Stomach (tissue), 9 donors: ENCODE results near the gene ZNF644. TPM values are rescaled to one million over a fixed set of nuclear protein-coding genes. Genes with fewer than 3 reads are reported as not detected.

ENCODE experiments used
- DNase-seq, 2 donors: peaks; one replicate each; pipeline versions ENCODE4 v3.0.0 to v3.0.0-alpha.2; 2013 to 2019
- H3K27ac ChIP-seq, 5 donors: fragments of 200-600 bp in 4 of 5; sonication (generic) in 4 of 5; one replicate each; pipeline ENCODE4 v1.5.1; 2013 to 2019; ENCODE audit warnings: mild to moderate bottlenecking in 1 of 5, moderate library complexity in 1 of 5
- H3K27me3 ChIP-seq, 3 donors: fragments of 200-600 bp; sonication (generic); one replicate each; pipeline ENCODE4 v1.5.1; 2017 to 2019; ENCODE audit warnings: mixed run types in 1 of 3
- H3K36me3 ChIP-seq, 4 donors: fragments of 200-600 bp; sonication (generic); 1 replicate in 3 of 4; 2 replicates in 1 of 4; pipeline ENCODE4 v1.5.1; 2016 to 2019
- H3K4me1 ChIP-seq, 4 donors: fragments of 200-600 bp; sonication (generic); one replicate each; pipeline ENCODE4 v1.5.1; 2016 to 2019
- H3K4me3 ChIP-seq, 4 donors: fragments of 200-600 bp; sonication (generic) in 3 of 4; one replicate each; pipeline ENCODE4 v1.5.1; 2016 to 2019; ENCODE audit warnings: mild to moderate bottlenecking in 1 of 4
- H3K9me3 ChIP-seq, 4 donors: fragments of 200-600 bp; sonication (generic); one replicate each; pipeline ENCODE4 v1.5.1; 2016 to 2019
- CTCF ChIP-seq, 7 experiments: fragments of 450-650 bp in 4 of 7; fragments of 200-600 bp in 3 of 7; sonication (generic) in 3 of 7; IDR thresholded peaks; one replicate each; pipeline ENCODE4 v1.5.1; 2016 to 2019; ENCODE audit warnings: antibody characterized with exemption in 7 of 7, control low read depth in 2 of 7, mild to moderate bottlenecking in 1 of 7
- EP300 ChIP-seq: sonication (generic); formaldehyde crosslinking; IDR thresholded peaks from one replicate; pipeline ENCODE4 v1.6.1; 2017; ENCODE audit warnings: antibody characterized with exemption
- POLR2A ChIP-seq, 4 donors: fragments of 450-650 bp; IDR thresholded peaks; one replicate each; pipeline ENCODE4 v1.6.1; 2016; ENCODE audit warnings: antibody characterized with exemption in 4 of 4, control low read depth in 2 of 4, mild to moderate bottlenecking in 1 of 4, moderate library complexity in 1 of 4
- POLR2AphosphoS5 ChIP-seq, 3 donors: sonication (generic); formaldehyde crosslinking; IDR thresholded peaks; one replicate each; pipeline ENCODE4 v1.6.1; 2016; ENCODE audit warnings: antibody characterized with exemption in 3 of 3
- WGBS, 5 donors: extraction: QIAGEN DNeasy Blood & Tissue Kit in 3 of 5; methylation state at CpG; one replicate each; pipeline versions ENCODE4 v1.1.5 to v1.1.7; 2013 to 2018; 5-methylcytosine and 5-hydroxymethylcytosine counted together
- intact Hi-C: fragments of 100-400 bp; cut with DNase I; formaldehyde crosslinking; loops from one replicate; pipeline ENCODE4 v1.15.1; 2023; ENCODE audit warnings: low total_unique reads
- polyA plus RNA-seq, 3 donors: library from polyadenylated mRNA; stranded (reverse); fragments of 200-250 nt; gene quantifications; one replicate each; pipeline ENCODE4 v1.2.3, GENCODE V29; 2013
- total RNA-seq, 5 donors: library from RNA; depleted of rRNA; stranded (reverse); fragments of >200 nt; gene quantifications; one replicate each; pipeline versions ENCODE4 v1.1.0 to v1.2.3, GENCODE V29; 2014 to 2016
- donor health status: healthy with polysubstance abuse.
- donor health status: Bipolar disorder and iron deficiency.
- donor health status: healthy.

The ZNF644 gene
- total and polyA plus RNA-seq, 8 donors: 13.2 to 134 (median 43.5) TPM

DNA sequence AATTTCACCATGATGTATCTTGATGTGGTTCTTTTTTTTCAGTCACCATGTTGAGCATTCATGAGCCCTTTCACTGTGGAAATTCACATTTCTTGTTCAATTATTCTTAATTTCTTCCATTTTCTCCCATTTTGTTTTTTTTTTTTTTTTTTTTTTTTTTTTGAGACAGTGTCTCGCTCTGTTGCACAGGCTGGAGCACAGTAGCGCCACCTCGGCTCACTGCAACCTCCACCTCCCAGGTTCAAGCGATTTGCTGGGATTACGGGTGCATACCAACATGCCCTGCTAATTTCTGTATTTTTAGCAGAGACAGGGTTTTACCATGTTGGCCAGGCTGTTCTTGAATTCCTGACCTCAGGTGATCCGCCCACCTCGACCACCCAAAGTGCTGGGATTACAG lies 14.7 kb downstream of the ZNF644 start:
- Histone ChIP-seq H3K4me3 (no peak overlapping the region), H3K4me1 (peaks cover 5 to 41% (median 21%) of the 10 kb centered on the region in 4 donors), H3K9me3 (no peaks in the 10 kb centered on the region), H3K27me3 (no peaks in the 10 kb centered on the region), H3K27ac (no peak overlapping the region), H3K36me3 (no peaks in the 10 kb centered on the region)
- 93 to 95% (median 94%) methylated on average over 7 of the region's 7 CpGs for WGBS, 5 donors
- intact Hi-C loops: no loop called here
- TF ChIP-seq EP300: no peak
- TF ChIP-seq POLR2AphosphoS5 (IDR thresholded peaks at IDR 0.05): no peak
- TF ChIP-seq CTCF (IDR thresholded peaks at IDR 0.05): no peak
- no peak for TF ChIP-seq POLR2A (IDR thresholded peaks at IDR 0.05)
- DNase-seq: no peak

GRCh38 chr1:91006113-91006908 lies 15.5 kb downstream of the ZNF644 start:
- Histone ChIP-seq H3K4me3 (no peak overlapping the region), H3K4me1 (peaks cover 0 to 33% (median 15%) of the 10 kb centered on the region in 4 donors), H3K27me3 (no peaks in the 10 kb centered on the region), H3K27ac (no peak overlapping the region), H3K36me3 (no peaks in the 10 kb centered on the region), H3K9me3 (no peaks in the 10 kb centered on the region)
- no peak for TF ChIP-seq POLR2AphosphoS5 (IDR thresholded peaks at IDR 0.05)
- no peak for TF ChIP-seq EP300
- TF ChIP-seq POLR2A (IDR thresholded peaks at IDR 0.05): no peak
- no peak for TF ChIP-seq CTCF (IDR thresholded peaks at IDR 0.05)
- intact Hi-C loops: no loop called here
- 92 to 100% (median 97%) methylated on average over 2 of the region's 2 CpGs for WGBS, 5 donors
- DNase-seq: no peak

- H3K27ac ChIP-seq: no peak overlapping the region
- intact Hi-C loops: no loop called here
- H3K27me3 ChIP-seq: no peaks in the 10 kb centered on the region
- H3K4me1 ChIP-seq: peaks cover 0 to 32% (median 11%) of the 10 kb centered on the region in 4 donors
- WGBS, 5 donors: 63 to 88% (median 81%) methylated on average over 1 of the region's 1 CpG
- TF ChIP-seq EP300: no peak
- no peak for TF ChIP-seq CTCF (IDR thresholded peaks at IDR 0.05)
- no peak for TF ChIP-seq POLR2A (IDR thresholded peaks at IDR 0.05)
- no peak for TF ChIP-seq POLR2AphosphoS5 (IDR thresholded peaks at IDR 0.05)
- no peaks in the 10 kb centered on the region for H3K36me3 ChIP-seq
- H3K9me3 ChIP-seq: no peaks in the 10 kb centered on the region
- H3K4me3 ChIP-seq: no peak overlapping the region
- no peak for DNase-seq
Observed at GRCh38 chr1:91005285-91005684, 16.6 kb downstream of the ZNF644 start.

- H3K9me3 ChIP-seq: no peaks in the 10 kb centered on the region
- H3K36me3 ChIP-seq: no peaks in the 10 kb centered on the region
- no peak for DNase-seq
- peaks cover 0 to 23% (median 6%) of the 10 kb centered on the region in 4 donors for H3K4me1 ChIP-seq
- TF ChIP-seq POLR2AphosphoS5 (IDR thresholded peaks at IDR 0.05) (no peak), CTCF (IDR thresholded peaks at IDR 0.05) (no peak), EP300 (no peak), POLR2A (IDR thresholded peaks at IDR 0.05) (no peak)
- no peaks in the 10 kb centered on the region for H3K27me3 ChIP-seq
- H3K27ac ChIP-seq: no peak overlapping the region
- H3K4me3 ChIP-seq: no peak overlapping the region
- whole genome bisulfite sequencing, 5 donors: 87 to 100% (median 93%) methylated on average over 2 of the region's 2 CpGs
- intact Hi-C loops: no loop called here
Observed at GRCh38 chr1:91004145-91004544, 17.7 kb downstream of the ZNF644 start.
